Measurements from ENCODE around the gene HTR4.

HTR4 gene

GRCh38 chr5:148486456-148486855 lies 167.9 kb downstream of the HTR4 start:
- no peaks in the 10 kb centered on the region for H3K36me3 ChIP-seq
- H3K27ac ChIP-seq, result no peak overlapping the region
- TF ChIP-seq, protein P1, sequence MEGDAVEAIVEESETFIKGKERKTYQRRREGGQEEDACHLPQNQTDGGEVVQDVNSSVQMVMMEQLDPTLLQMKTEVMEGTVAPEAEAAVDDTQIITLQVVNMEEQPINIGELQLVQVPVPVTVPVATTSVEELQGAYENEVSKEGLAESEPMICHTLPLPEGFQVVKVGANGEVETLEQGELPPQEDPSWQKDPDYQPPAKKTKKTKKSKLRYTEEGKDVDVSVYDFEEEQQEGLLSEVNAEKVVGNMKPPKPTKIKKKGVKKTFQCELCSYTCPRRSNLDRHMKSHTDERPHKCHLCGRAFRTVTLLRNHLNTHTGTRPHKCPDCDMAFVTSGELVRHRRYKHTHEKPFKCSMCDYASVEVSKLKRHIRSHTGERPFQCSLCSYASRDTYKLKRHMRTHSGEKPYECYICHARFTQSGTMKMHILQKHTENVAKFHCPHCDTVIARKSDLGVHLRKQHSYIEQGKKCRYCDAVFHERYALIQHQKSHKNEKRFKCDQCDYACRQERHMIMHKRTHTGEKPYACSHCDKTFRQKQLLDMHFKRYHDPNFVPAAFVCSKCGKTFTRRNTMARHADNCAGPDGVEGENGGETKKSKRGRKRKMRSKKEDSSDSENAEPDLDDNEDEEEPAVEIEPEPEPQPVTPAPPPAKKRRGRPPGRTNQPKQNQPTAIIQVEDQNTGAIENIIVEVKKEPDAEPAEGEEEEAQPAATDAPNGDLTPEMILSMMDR (IDR thresholded peaks at IDR 0.05; ENCODE audit: low read depth, low read length), result no peak
- H3K4me3 ChIP-seq (ENCODE audit: low read depth, low read length), result no peak overlapping the region
- H3K27me3 ChIP-seq (ENCODE audit: insufficient read depth, low read depth, severe bottlenecking), result peaks cover 14% of the 10 kb centered on the region
- no peaks in the 10 kb centered on the region for H3K9me3 ChIP-seq (ENCODE audit: severe bottlenecking)
- DNase-seq, result no peak

DNA sequence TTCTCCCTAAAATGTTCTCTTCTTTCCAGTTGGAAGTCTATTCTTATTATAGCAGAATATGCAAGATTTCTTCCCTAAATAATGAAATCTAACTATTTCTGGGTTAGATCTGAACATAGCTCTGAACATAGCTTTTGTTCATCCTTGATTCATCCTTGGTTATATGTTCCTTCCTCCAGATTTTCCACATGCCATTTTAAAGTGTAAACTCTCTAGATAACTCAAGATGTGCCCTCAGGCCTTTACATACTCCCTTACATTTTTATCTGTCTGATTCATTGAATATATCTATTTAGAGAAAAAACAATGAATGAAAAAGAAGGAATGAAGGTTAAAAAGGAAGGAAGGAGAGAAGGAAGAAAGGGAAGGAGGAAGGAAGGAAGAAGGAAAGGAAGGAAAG lies 169.7 kb downstream of the HTR4 start:
- Histone ChIP-seq H3K4me3 (ENCODE audit: low read depth, low read length) (no peak overlapping the region), H3K27me3 (ENCODE audit: insufficient read depth, low read depth, severe bottlenecking) (peaks cover 13% of the 10 kb centered on the region), H3K27ac (no peak overlapping the region), H3K9me3 (ENCODE audit: severe bottlenecking) (no peaks in the 10 kb centered on the region), H3K36me3 (no peaks in the 10 kb centered on the region)
- no peak for DNase-seq
- TF ChIP-seq, protein P1 (IDR thresholded peaks at IDR 0.05; ENCODE audit: low read depth, low read length), result no peak

GRCh38 chr5:148483750-148484149 lies 170.6 kb downstream of the HTR4 start:
- Histone ChIP-seq H3K27ac (no peak overlapping the region), H3K27me3 (ENCODE audit: insufficient read depth, low read depth, severe bottlenecking) (peaks cover 16% of the 10 kb centered on the region), H3K4me3 (ENCODE audit: low read depth, low read length) (no peak overlapping the region), H3K9me3 (ENCODE audit: severe bottlenecking) (no peaks in the 10 kb centered on the region), H3K36me3 (no peaks in the 10 kb centered on the region)
- TF ChIP-seq, protein P1 (IDR thresholded peaks at IDR 0.05; ENCODE audit: low read depth, low read length), result no peak
- no peak for DNase-seq

DNA sequence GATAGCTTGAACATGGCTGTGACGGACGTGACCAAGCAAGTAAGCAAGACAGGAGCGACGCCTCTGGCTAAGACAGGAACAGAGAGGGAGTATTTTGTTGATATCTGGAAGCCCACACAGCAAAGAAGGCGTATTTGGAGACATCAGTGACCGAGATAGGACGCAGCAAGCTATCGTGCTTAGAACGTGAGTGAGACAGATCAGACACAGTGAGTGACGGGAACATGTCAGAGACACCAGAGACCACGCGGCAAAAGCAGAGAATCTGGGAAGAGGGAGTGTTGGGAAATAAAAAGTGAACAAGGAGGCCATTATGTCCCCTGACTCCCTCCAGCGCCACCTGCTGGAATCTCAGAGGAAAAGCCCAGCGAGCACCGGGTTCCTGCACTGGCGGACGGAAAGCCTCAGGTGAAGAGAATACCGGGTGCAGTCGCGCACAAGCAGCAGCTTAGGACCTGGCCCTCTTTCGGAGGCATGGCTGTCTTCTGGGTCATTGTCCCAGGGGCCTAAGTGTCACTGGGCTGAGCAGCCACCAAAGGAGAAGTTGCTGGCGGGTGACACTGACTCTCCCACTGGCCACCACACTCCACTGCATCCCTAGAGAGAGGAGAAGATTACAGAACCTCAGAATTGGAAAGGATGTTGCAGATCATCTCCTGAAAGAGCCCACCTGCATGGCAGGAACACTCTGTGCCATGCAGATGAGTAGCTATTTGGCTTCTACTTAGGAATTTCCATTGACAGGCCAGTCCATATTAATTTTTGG lies 171.4 kb downstream of the HTR4 start:
- Histone ChIP-seq H3K27ac (no peak overlapping the region), H3K9me3 (ENCODE audit: severe bottlenecking) (no peaks in the 10 kb centered on the region), H3K36me3 (no peaks in the 10 kb centered on the region), H3K4me3 (ENCODE audit: low read depth, low read length) (no peak overlapping the region), H3K27me3 (ENCODE audit: insufficient read depth, low read depth, severe bottlenecking) (peaks cover 16% of the 10 kb centered on the region)
- peak; percentile 48 for DNase-seq
- TF ChIP-seq, protein P1 (IDR thresholded peaks at IDR 0.05; ENCODE audit: low read depth, low read length), result peak; percentile 78

GRCh38 chr5:148482196-148482595 lies 172.1 kb downstream of the HTR4 start:
- H3K27ac ChIP-seq, result no peak overlapping the region
- no peaks in the 10 kb centered on the region for H3K36me3 ChIP-seq
- TF ChIP-seq, protein P1 (IDR thresholded peaks at IDR 0.05; ENCODE audit: low read depth, low read length), result no peak
- H3K27me3 ChIP-seq (ENCODE audit: insufficient read depth, low read depth, severe bottlenecking), result peaks cover 18% of the 10 kb centered on the region
- no peak for DNase-seq
- H3K9me3 ChIP-seq (ENCODE audit: severe bottlenecking), result no peaks in the 10 kb centered on the region
- no peak overlapping the region for H3K4me3 ChIP-seq (ENCODE audit: low read depth, low read length)

- Histone ChIP-seq H3K4me3 (ENCODE audit: low read depth, low read length) (no peak overlapping the region), H3K36me3 (no peaks in the 10 kb centered on the region), H3K9me3 (ENCODE audit: severe bottlenecking) (no peaks in the 10 kb centered on the region), H3K27me3 (ENCODE audit: insufficient read depth, low read depth, severe bottlenecking) (peaks cover 12% of the 10 kb centered on the region), H3K27ac (no peak overlapping the region)
- no peak for DNase-seq
- TF ChIP-seq, protein P1 (IDR thresholded peaks at IDR 0.05; ENCODE audit: low read depth, low read length), result no peak
These were observed 176.9 kb downstream of the HTR4 start for GRCh38 chr5:148477429-148477828.
